ENCODE measurements around the gene CDH26.

Gene CDH26

DNA sequence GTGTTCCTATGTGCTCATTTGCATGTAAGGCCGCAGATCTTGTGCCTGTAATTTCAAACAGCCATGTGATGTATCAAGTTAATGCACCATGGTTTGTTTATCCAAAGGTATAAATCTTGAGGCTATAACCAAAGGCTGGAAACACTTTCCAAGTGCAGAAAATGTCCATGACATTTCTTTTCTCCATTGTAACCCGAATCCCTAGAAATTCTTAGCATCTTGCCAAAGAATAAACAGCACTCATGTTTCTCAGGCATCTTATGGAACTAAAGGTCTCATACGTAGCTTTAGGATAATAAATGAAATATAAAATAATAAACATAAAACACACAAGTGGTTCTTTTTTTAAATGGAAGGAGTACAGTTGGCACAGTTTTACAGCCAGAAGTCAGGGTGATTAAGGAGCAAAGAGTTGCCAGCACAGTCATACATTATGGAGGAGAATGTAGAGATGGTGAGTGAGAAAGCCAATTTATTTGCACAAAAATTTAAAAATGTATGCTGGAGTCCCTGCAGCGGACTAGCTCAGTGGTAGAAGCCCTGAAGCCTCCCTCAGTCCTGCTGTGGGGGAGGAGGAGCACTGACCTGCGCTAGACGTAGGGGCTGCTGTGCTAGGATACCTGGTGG, 18.0 kb downstream of the CDH26 start:
- no peak overlapping the region for H3K18ac ChIP-seq (ENCODE audit: low read length)
- no CpG with 5 or more reads among the region's 6 CpGs for WGBS (ENCODE audit: extremely low coverage, insufficient coverage, low lambda C conversion rate)

DNA sequence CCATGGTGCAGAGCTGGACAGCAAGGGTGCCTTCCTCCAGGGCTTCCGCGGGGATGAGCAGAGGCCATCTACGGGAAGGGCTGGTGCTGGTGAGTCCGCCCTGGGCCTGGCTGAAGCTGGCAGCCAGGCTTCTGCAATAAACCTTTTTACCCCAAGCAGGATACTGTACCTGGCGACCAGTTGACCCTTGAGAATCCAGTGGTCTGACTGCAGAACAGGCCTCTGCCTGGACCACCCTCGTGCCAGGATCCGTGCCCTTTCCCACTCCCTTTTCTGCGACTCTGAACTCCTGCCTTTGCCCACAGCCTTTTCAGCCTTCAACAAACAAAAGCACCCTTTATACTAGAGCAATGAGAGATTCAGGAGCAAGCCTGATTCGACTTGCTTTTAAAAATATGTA, 18.9 kb downstream of the CDH26 start:
- Histone ChIP-seq H3K79me1 (ENCODE audit: low read length) (no peaks in the 10 kb centered on the region), H3K36me3 (ENCODE audit: control insufficient read depth, insufficient read depth, low read length) (no peaks in the 10 kb centered on the region)
- WGBS (ENCODE audit: extremely low coverage, insufficient coverage, low lambda C conversion rate) = no CpG with 5 or more reads among the region's 9 CpGs

More for the DNA sequence above, 18.0 kb downstream of the CDH26 start:
- Histone ChIP-seq H3K9ac (ENCODE audit: low read length) (no peak overlapping the region), H3K79me2 (ENCODE audit: control insufficient read depth, insufficient read depth, low read length) (no peaks in the 10 kb centered on the region), H3K4me3 (ENCODE audit: low read length) (no peak overlapping the region), H3K27ac (ENCODE audit: low read depth, low read length) (no peak overlapping the region), H4K5ac (ENCODE audit: low read length) (no peak overlapping the region), H3K4ac (ENCODE audit: low read depth, low read length) (no peak overlapping the region), H3K56ac (ENCODE audit: low read length) (no peak overlapping the region), H2AK5ac (ENCODE audit: low read length) (no peak overlapping the region), H3K79me1 (ENCODE audit: low read length) (no peaks in the 10 kb centered on the region), H3K4me1 (ENCODE audit: control insufficient read depth, low read depth, low read length) (no peaks in the 10 kb centered on the region), H4K8ac (ENCODE audit: low read depth, low read length) (no peak overlapping the region), H3K27me3 (ENCODE audit: insufficient read depth, low read length, poor library complexity) (no peaks in the 10 kb centered on the region), H2BK120ac (ENCODE audit: low read depth, low read length) (no peak overlapping the region), H3K36me3 (ENCODE audit: control insufficient read depth, insufficient read depth, low read length) (no peaks in the 10 kb centered on the region), H3K23ac (ENCODE audit: low read length) (no peak overlapping the region), H2BK5ac (ENCODE audit: low read length) (no peak overlapping the region), H3K4me2 (ENCODE audit: low read length) (no peak overlapping the region), H2BK15ac (replicated peaks; ENCODE audit: low read depth) (no peak overlapping the region)
- DNase-seq = no peak

DNA sequence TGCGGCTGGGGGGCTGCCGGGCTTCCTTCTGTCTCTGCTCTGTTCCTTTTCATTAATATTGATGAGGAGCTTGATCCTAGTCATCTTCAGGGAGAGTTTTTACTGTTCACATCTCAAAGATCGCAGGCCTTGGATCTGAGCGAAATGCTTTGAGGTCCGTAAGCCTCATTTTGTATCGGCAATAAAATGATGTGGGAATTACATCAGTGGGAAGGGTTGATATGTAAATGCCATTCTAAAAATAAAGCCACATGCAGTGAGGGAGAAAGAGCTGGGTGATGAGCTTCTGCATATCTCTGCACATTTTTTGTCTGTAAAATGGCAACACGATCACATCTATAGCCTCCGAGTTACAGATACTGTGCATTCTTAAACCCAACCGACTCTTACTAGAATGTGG, 24.9 kb downstream of the CDH26 start:
- Histone ChIP-seq H4K5ac (ENCODE audit: low read length) (no peak overlapping the region), H3K4me1 (ENCODE audit: control insufficient read depth, low read depth, low read length) (peaks cover 2% of the 10 kb centered on the region), H3K56ac (ENCODE audit: low read length) (no peak overlapping the region), H2BK5ac (ENCODE audit: low read length) (no peak overlapping the region), H2BK120ac (ENCODE audit: low read depth, low read length) (no peak overlapping the region), H3K4ac (ENCODE audit: low read depth, low read length) (no peak overlapping the region), H3K79me1 (ENCODE audit: low read length) (no peaks in the 10 kb centered on the region), H3K23ac (ENCODE audit: low read length) (no peak overlapping the region), H3K36me3 (ENCODE audit: control insufficient read depth, insufficient read depth, low read length) (no peaks in the 10 kb centered on the region), H4K8ac (ENCODE audit: low read depth, low read length) (no peak overlapping the region), H3K79me2 (ENCODE audit: control insufficient read depth, insufficient read depth, low read length) (no peaks in the 10 kb centered on the region), H3K4me3 (ENCODE audit: low read length) (no peak overlapping the region), H2BK15ac (replicated peaks; ENCODE audit: low read depth) (no peak overlapping the region), H3K9ac (ENCODE audit: low read length) (no peak overlapping the region), H3K27ac (ENCODE audit: low read depth, low read length) (no peak overlapping the region), H3K4me2 (ENCODE audit: low read length) (no peak overlapping the region), H3K18ac (ENCODE audit: low read length) (no peak overlapping the region), H2AK5ac (ENCODE audit: low read length) (no peak overlapping the region), H3K27me3 (ENCODE audit: insufficient read depth, low read length, poor library complexity) (no peaks in the 10 kb centered on the region)
- no peak for DNase-seq
- no CpG with 5 or more reads among the region's 9 CpGs for whole genome bisulfite sequencing (ENCODE audit: extremely low coverage, insufficient coverage, low lambda C conversion rate)

More for the DNA sequence above, 18.9 kb downstream of the CDH26 start:
- Histone ChIP-seq H4K5ac (ENCODE audit: low read length) (no peak overlapping the region), H3K4me2 (ENCODE audit: low read length) (no peak overlapping the region), H2BK15ac (replicated peaks; ENCODE audit: low read depth) (no peak overlapping the region), H3K4me1 (ENCODE audit: control insufficient read depth, low read depth, low read length) (no peaks in the 10 kb centered on the region), H3K18ac (ENCODE audit: low read length) (no peak overlapping the region), H3K56ac (ENCODE audit: low read length) (no peak overlapping the region), H3K23ac (ENCODE audit: low read length) (no peak overlapping the region), H3K9ac (ENCODE audit: low read length) (no peak overlapping the region), H2BK120ac (ENCODE audit: low read depth, low read length) (no peak overlapping the region), H2AK5ac (ENCODE audit: low read length) (no peak overlapping the region), H3K4ac (ENCODE audit: low read depth, low read length) (no peak overlapping the region), H3K4me3 (ENCODE audit: low read length) (no peak overlapping the region), H3K27ac (ENCODE audit: low read depth, low read length) (no peak overlapping the region), H4K8ac (ENCODE audit: low read depth, low read length) (no peak overlapping the region), H3K79me2 (ENCODE audit: control insufficient read depth, insufficient read depth, low read length) (no peaks in the 10 kb centered on the region), H3K27me3 (ENCODE audit: insufficient read depth, low read length, poor library complexity) (no peaks in the 10 kb centered on the region), H2BK5ac (ENCODE audit: low read length) (no peak overlapping the region)
- DNase-seq = no peak

DNA sequence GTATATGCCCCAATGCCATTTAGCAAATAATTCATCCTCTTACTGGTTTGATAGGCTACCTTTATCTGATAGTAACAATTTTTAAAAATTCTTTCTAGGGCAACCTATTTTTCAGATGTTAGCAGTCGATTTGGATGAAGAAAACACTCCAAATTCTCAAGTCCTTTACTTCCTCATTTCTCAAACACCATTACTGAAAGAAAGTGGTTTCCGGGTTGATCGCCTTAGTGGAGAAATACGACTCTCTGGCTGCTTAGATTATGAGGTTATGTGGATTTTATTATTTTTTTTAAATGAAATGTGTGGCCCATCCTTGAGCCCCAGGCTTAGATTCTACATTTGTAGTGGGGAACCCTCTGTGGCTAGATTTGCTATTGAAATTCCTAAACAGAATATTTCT, 26.3 kb downstream of the CDH26 start:
- Histone ChIP-seq H3K4ac (ENCODE audit: low read depth, low read length) (no peak overlapping the region), H4K5ac (ENCODE audit: low read length) (no peak overlapping the region), H4K8ac (ENCODE audit: low read depth, low read length) (no peak overlapping the region), H3K36me3 (ENCODE audit: control insufficient read depth, insufficient read depth, low read length) (no peaks in the 10 kb centered on the region), H3K4me1 (ENCODE audit: control insufficient read depth, low read depth, low read length) (peaks cover 2% of the 10 kb centered on the region), H2BK15ac (replicated peaks; ENCODE audit: low read depth) (no peak overlapping the region), H2BK120ac (ENCODE audit: low read depth, low read length) (no peak overlapping the region), H3K4me3 (ENCODE audit: low read length) (no peak overlapping the region), H3K79me1 (ENCODE audit: low read length) (no peaks in the 10 kb centered on the region), H3K4me2 (ENCODE audit: low read length) (no peak overlapping the region), H3K56ac (ENCODE audit: low read length) (no peak overlapping the region), H3K27me3 (ENCODE audit: insufficient read depth, low read length, poor library complexity) (no peaks in the 10 kb centered on the region), H2AK5ac (ENCODE audit: low read length) (no peak overlapping the region), H3K79me2 (ENCODE audit: control insufficient read depth, insufficient read depth, low read length) (no peaks in the 10 kb centered on the region), H2BK5ac (ENCODE audit: low read length) (no peak overlapping the region), H3K9ac (ENCODE audit: low read length) (no peak overlapping the region), H3K27ac (ENCODE audit: low read depth, low read length) (no peak overlapping the region), H3K23ac (ENCODE audit: low read length) (no peak overlapping the region), H3K18ac (ENCODE audit: low read length) (no peak overlapping the region)
- no peak for DNase-seq
- no CpG with 5 or more reads among the region's 4 CpGs for WGBS (ENCODE audit: extremely low coverage, insufficient coverage, low lambda C conversion rate)

- H2AK5ac ChIP-seq (ENCODE audit: low read length) = no peak overlapping the region
- H3K4ac ChIP-seq (ENCODE audit: low read depth, low read length) = no peak overlapping the region
- no peak overlapping the region for H3K18ac ChIP-seq (ENCODE audit: low read length)
- H3K4me1 ChIP-seq (ENCODE audit: control insufficient read depth, low read depth, low read length) = peaks cover 2% of the 10 kb centered on the region
- H3K4me2 ChIP-seq (ENCODE audit: low read length) = no peak overlapping the region
- no peaks in the 10 kb centered on the region for H3K79me2 ChIP-seq (ENCODE audit: control insufficient read depth, insufficient read depth, low read length)
- no peak overlapping the region for H2BK15ac ChIP-seq (replicated peaks; ENCODE audit: low read depth)
- no peaks in the 10 kb centered on the region for H3K36me3 ChIP-seq (ENCODE audit: control insufficient read depth, insufficient read depth, low read length)
- no peak overlapping the region for H2BK5ac ChIP-seq (ENCODE audit: low read length)
- no peak overlapping the region for H2BK120ac ChIP-seq (ENCODE audit: low read depth, low read length)
- no peak overlapping the region for H3K9ac ChIP-seq (ENCODE audit: low read length)
- no peak overlapping the region for H3K56ac ChIP-seq (ENCODE audit: low read length)
- no peak overlapping the region for H3K27ac ChIP-seq (ENCODE audit: low read depth, low read length)
- H3K27me3 ChIP-seq (ENCODE audit: insufficient read depth, low read length, poor library complexity) = no peaks in the 10 kb centered on the region
- no peak overlapping the region for H4K5ac ChIP-seq (ENCODE audit: low read length)
- H3K79me1 ChIP-seq (ENCODE audit: low read length) = no peaks in the 10 kb centered on the region
- no peak overlapping the region for H3K4me3 ChIP-seq (ENCODE audit: low read length)
- H3K23ac ChIP-seq (ENCODE audit: low read length) = no peak overlapping the region
- WGBS (ENCODE audit: extremely low coverage, insufficient coverage, low lambda C conversion rate) = no CpG with 5 or more reads among the region's 8 CpGs
- H4K8ac ChIP-seq (ENCODE audit: low read depth, low read length) = no peak overlapping the region
- DNase-seq = no peak
Observed at GRCh38 chr20:59985164-59985563, 26.9 kb downstream of the CDH26 start.

- Histone ChIP-seq H4K8ac (ENCODE audit: low read depth, low read length) (no peak overlapping the region), H3K9ac (ENCODE audit: low read length) (no peak overlapping the region), H2AK5ac (ENCODE audit: low read length) (no peak overlapping the region), H3K27ac (ENCODE audit: low read depth, low read length) (no peak overlapping the region), H3K4me3 (ENCODE audit: low read length) (no peak overlapping the region), H3K79me1 (ENCODE audit: low read length) (no peaks in the 10 kb centered on the region), H3K23ac (ENCODE audit: low read length) (no peak overlapping the region), H2BK120ac (ENCODE audit: low read depth, low read length) (no peak overlapping the region), H3K4me2 (ENCODE audit: low read length) (no peak overlapping the region), H3K36me3 (ENCODE audit: control insufficient read depth, insufficient read depth, low read length) (no peaks in the 10 kb centered on the region), H3K79me2 (ENCODE audit: control insufficient read depth, insufficient read depth, low read length) (no peaks in the 10 kb centered on the region), H4K5ac (ENCODE audit: low read length) (no peak overlapping the region), H3K56ac (ENCODE audit: low read length) (no peak overlapping the region), H3K4me1 (ENCODE audit: control insufficient read depth, low read depth, low read length) (peaks cover 2% of the 10 kb centered on the region), H3K4ac (ENCODE audit: low read depth, low read length) (peak overlapping the region; percentile 1), H2BK5ac (ENCODE audit: low read length) (no peak overlapping the region), H3K27me3 (ENCODE audit: insufficient read depth, low read length, poor library complexity) (no peaks in the 10 kb centered on the region), H2BK15ac (replicated peaks; ENCODE audit: low read depth) (no peak overlapping the region), H3K18ac (ENCODE audit: low read length) (no peak overlapping the region)
- DNase-seq = peak; percentile 49
- no CpG with 5 or more reads among the region's 3 CpGs for WGBS (ENCODE audit: extremely low coverage, insufficient coverage, low lambda C conversion rate)
Observed at GRCh38 chr20:59985864-59986263, 27.6 kb downstream of the CDH26 start.

All from mesendoderm (in vitro differentiated cells).